HepG2 (cell line): ENCODE results near the gene STUB1. TPM values are rescaled to one million over a fixed set of nuclear protein-coding genes. Genes with fewer than 3 reads are reported as not detected.

ENCODE experiments used
- AHR ChIP-seq: IDR thresholded peaks from 2 replicates; pipeline ENCODE4 v1.6.1; 2018; ENCODE audit warnings: missing genetic modification reagents, missing compliant biosample characterization
- CC2D1A ChIP-seq: sonication (generic); formaldehyde crosslinking; IDR thresholded peaks from 2 replicates; pipeline ENCODE4 v1.8.1; 2023; ENCODE audit warnings: mild to moderate bottlenecking, missing genetic modification reagents
- GABPA ChIP-seq, 2 experiments: IDR thresholded peaks; 2 replicates each; pipeline ENCODE4 v1.6.1; 2011 to 2016; ENCODE audit warnings: low read depth in 2 of 2, low read length in 1 of 2, missing biosample characterization in 1 of 2, missing genetic modification characterization in 1 of 2
- GPBP1L1 ChIP-seq: sonication (generic); formaldehyde crosslinking; IDR thresholded peaks from 2 replicates; pipeline ENCODE4 v1.5.0; 2020; ENCODE audit warnings: mild to moderate bottlenecking, missing genetic modification reagents
- HNF4A ChIP-seq: sonication (generic); formaldehyde crosslinking; IDR thresholded peaks from 2 replicates; pipeline ENCODE4 v1.4.0; 2020; ENCODE audit warnings: missing genetic modification reagents
- MEIS1 ChIP-seq: sonication (generic); formaldehyde crosslinking; IDR thresholded peaks from 2 replicates; pipeline ENCODE4 v1.9.0; 2021; ENCODE audit warnings: mild to moderate bottlenecking, missing genetic modification reagents, moderate library complexity, borderline replicate concordance
- MLLT10 ChIP-seq: sonication (generic); formaldehyde crosslinking; IDR thresholded peaks from 2 replicates; pipeline ENCODE4 v1.4.0; 2020; ENCODE audit warnings: missing genetic modification reagents
- NAIF1 ChIP-seq: sonication (generic); formaldehyde crosslinking; IDR thresholded peaks from 2 replicates; pipeline ENCODE4 v1.5.0; 2020; ENCODE audit warnings: mild to moderate bottlenecking, missing genetic modification reagents, borderline replicate concordance
- NFIC ChIP-seq: IDR thresholded peaks from 2 replicates; pipeline ENCODE4 v1.6.1; 2012; ENCODE audit warnings: mild to moderate bottlenecking, low read length, inconsistent platforms
- NKX3-1 ChIP-seq: sonication (generic); formaldehyde crosslinking; IDR thresholded peaks from 2 replicates; pipeline ENCODE4 v1.5.0; 2020; ENCODE audit warnings: missing genetic modification reagents
- NR0B2 ChIP-seq: sonication (generic); formaldehyde crosslinking; IDR thresholded peaks from 2 replicates; pipeline ENCODE4 v1.4.0; 2020; ENCODE audit warnings: mild to moderate bottlenecking, missing genetic modification reagents
- NR2F6 ChIP-seq, 2 experiments: IDR thresholded peaks; 2 replicates each; pipeline ENCODE4 v1.6.1; 2016; ENCODE audit warnings: antibody characterized with exemption in 1 of 2, mild to moderate bottlenecking in 1 of 2
- PHB2 ChIP-seq: fragments of 450-650 bp; IDR thresholded peaks from 2 replicates; pipeline ENCODE4 v1.6.1; 2018; ENCODE audit not compliant: partially characterized antibody
- POLR2G ChIP-seq: fragments of 200-400 bp; formaldehyde crosslinking; IDR thresholded peaks from 2 replicates; pipeline ENCODE4 v1.6.1; 2018; ENCODE audit warnings: mild to moderate bottlenecking, low read depth, low read length, moderate library complexity
- RORA ChIP-seq: sonication (generic); formaldehyde crosslinking; IDR thresholded peaks from 2 replicates; pipeline ENCODE4 v1.5.0; 2020; ENCODE audit warnings: mild to moderate bottlenecking, missing genetic modification reagents, moderate library complexity
- SAP130 ChIP-seq: IDR thresholded peaks from 2 replicates; pipeline ENCODE4 v1.6.1; 2016; ENCODE audit warnings: low read depth
- SNAI1 ChIP-seq: sonication (generic); formaldehyde crosslinking; IDR thresholded peaks from 2 replicates; pipeline ENCODE4 v1.5.0; 2020; ENCODE audit warnings: mild to moderate bottlenecking, missing genetic modification reagents, borderline replicate concordance
- SNAPC5 ChIP-seq: sonication (generic); formaldehyde crosslinking; IDR thresholded peaks from 2 replicates; pipeline ENCODE4 v1.8.1; 2023; ENCODE audit warnings: mild to moderate bottlenecking, missing genetic modification reagents, borderline replicate concordance
- SRSF1 ChIP-seq: fragments of 200-400 bp; formaldehyde crosslinking; optimal IDR thresholded peaks from 2 replicates; pipeline ENCODE3; 2017; ENCODE audit warnings: mild to moderate bottlenecking, low read depth, low read length, moderate library complexity
- ZBTB37 ChIP-seq: sonication (generic); formaldehyde crosslinking; IDR thresholded peaks from 2 replicates; pipeline ENCODE4 v1.4.0; 2020; ENCODE audit warnings: mild to moderate bottlenecking, missing genetic modification reagents
- ZFX ChIP-seq: sonication (generic); formaldehyde crosslinking; IDR thresholded peaks from 2 replicates; pipeline ENCODE4 v1.4.0; 2020; ENCODE audit warnings: mild to moderate bottlenecking, low read depth, missing genetic modification reagents, moderate library complexity
- ZMYM3 ChIP-seq: sonication (generic); formaldehyde crosslinking; IDR thresholded peaks from 2 replicates; pipeline ENCODE4 v1.5.1; 2020; ENCODE audit warnings: mild to moderate bottlenecking, missing genetic modification reagents
- ZNF333 ChIP-seq: sonication (generic); formaldehyde crosslinking; IDR thresholded peaks from 2 replicates; pipeline ENCODE4 v1.4.0; 2020; ENCODE audit warnings: mild to moderate bottlenecking, missing genetic modification reagents, borderline replicate concordance
- ZNF354B ChIP-seq: sonication (generic); formaldehyde crosslinking; IDR thresholded peaks from 2 replicates; pipeline ENCODE4 v1.8.0; 2022; ENCODE audit warnings: mild to moderate bottlenecking, missing genetic modification reagents
- ZNF510 ChIP-seq: sonication (generic); formaldehyde crosslinking; IDR thresholded peaks from 2 replicates; pipeline ENCODE4 v1.4.0; 2020; ENCODE audit warnings: low read depth, mild to moderate bottlenecking, missing genetic modification reagents
- ZNF546 ChIP-seq: sonication (generic); formaldehyde crosslinking; conservative IDR thresholded peaks from 2 replicates; pipeline ENCODE4 v1.8.1; 2023; ENCODE audit warnings: mild to moderate bottlenecking, missing genetic modification reagents
- ZNF75D ChIP-seq: sonication (generic); formaldehyde crosslinking; IDR thresholded peaks from 2 replicates; pipeline ENCODE4 v1.8.1; 2023; ENCODE audit warnings: missing genetic modification reagents, mild to moderate bottlenecking, borderline replicate concordance
- ZSCAN25 ChIP-seq: sonication (generic); formaldehyde crosslinking; IDR thresholded peaks from 2 replicates; pipeline ENCODE4 v1.8.0; 2022; ENCODE audit warnings: mild to moderate bottlenecking, missing genetic modification reagents
- polyA plus RNA-seq, 8 experiments: library from polyadenylated mRNA; depleted of rRNA in 3 of 8; stranded (reverse) in 7 of 8; unstranded in 1 of 8; fragments of >200 nt; fragmentation: Illumina TruSeq in 4 of 8; extraction: Trizol in 4 of 8; gene quantifications; 2 replicates each; pipeline versions ENCODE4 v1.2.1 to v1.2.3, GENCODE V29; 2011 to 2016; ENCODE audit warnings: low read depth in 4 of 8, missing spikeins in 1 of 8, mixed read lengths in 1 of 8; ENCODE audit not compliant: insufficient read depth in 1 of 8
- total RNA-seq, 5 experiments: library from RNA; depleted of rRNA; stranded (reverse); fragments of >200 nt; fragmentation: Illumina TruSeq; extraction: Trizol; gene quantifications; 2 replicates each; pipeline ENCODE4 v1.2.3, GENCODE V29; 2016; ENCODE audit warnings: low read depth in 1 of 5
- TF ChIP-seq, protein P1 (sequence below): sonication (generic); formaldehyde crosslinking; IDR thresholded peaks from 2 replicates; pipeline ENCODE4 v1.4.0; 2020; ENCODE audit warnings: missing genetic modification reagents

STUB1 gene
- total and polyA plus RNA-seq, 2 of the 13 experiments (the other 11 are each of a cell fraction or from before 2014, with no cell fraction given), result 52.9 to 78.2 TPM

DNA sequence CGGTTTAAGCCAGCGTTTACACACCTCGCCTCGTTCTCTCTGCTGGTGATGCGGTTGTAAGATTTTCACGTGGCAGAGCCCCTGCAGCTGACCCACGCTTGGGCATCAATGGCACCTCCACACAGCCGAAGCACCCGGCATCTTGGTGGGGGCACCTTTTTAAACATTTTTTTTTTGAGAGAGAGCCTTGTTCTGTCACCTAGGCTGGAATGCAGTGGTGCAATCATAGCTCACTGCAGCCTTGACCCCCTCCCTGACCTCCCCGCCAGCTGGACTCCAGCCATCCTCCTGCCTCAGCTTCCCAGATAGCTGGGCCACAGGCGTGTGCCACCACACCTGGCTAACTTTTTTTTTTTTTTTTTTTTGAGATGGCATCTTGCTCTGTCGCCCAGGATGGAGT is 26.2 kb upstream of the STUB1 start (continued):
- TF ChIP-seq ZBTB37 (CRISPR knock-in tag) (no peak), ZNF75D (CRISPR knock-in tag) (no peak), SNAPC5 (CRISPR knock-in tag) (no peak), ZNF333 (no peak), ZNF354B (CRISPR knock-in tag) (no peak), MEIS1 (CRISPR knock-in tag) (no peak), MLLT10 (CRISPR knock-in tag) (no peak), GPBP1L1 (no peak), ZFX (no peak), POLR2G (no peak), AHR (CRISPR knock-in tag) (no peak), NR0B2 (CRISPR knock-in tag) (no peak), CC2D1A (CRISPR knock-in tag) (no peak), NFIC (no peak), HNF4A (CRISPR knock-in tag) (no peak), NKX3-1 (CRISPR knock-in tag) (no peak), SAP130 (CRISPR knock-in tag) (peak; percentile 66), PHB2 (no peak), ZNF510 (CRISPR knock-in tag) (no peak), ZMYM3 (no peak), SNAI1 (no peak), SRSF1 (no peak), ZSCAN25 (CRISPR knock-in tag) (no peak), NR2F6 (IDR thresholded peaks at IDR 0.05) (peak; percentile 95), NR2F6 (CRISPR knock-in tag; IDR thresholded peaks at IDR 0.05) (peak; percentile 96), ZNF546 (CRISPR knock-in tag) (no peak), GABPA (IDR thresholded peaks at IDR 0.05; ENCODE audit: low read depth, low read length) (no peak), GABPA (CRISPR knock-in tag; IDR thresholded peaks at IDR 0.05; ENCODE audit: low read depth) (peak; percentile 44; the same call in 1 of the 2 replicates), RORA (CRISPR knock-in tag) (no peak), NAIF1 (no peak)
- TF ChIP-seq, protein P1, sequence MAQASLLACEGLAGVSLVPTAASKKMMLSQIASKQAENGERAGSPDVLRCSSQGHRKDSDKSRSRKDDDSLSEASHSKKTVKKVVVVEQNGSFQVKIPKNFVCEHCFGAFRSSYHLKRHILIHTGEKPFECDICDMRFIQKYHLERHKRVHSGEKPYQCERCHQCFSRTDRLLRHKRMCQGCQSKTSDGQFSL (CRISPR knock-in tag), result no peak
